ENCODE results near the gene NEMF. TPM values are rescaled to one million over a fixed set of nuclear protein-coding genes. Genes with fewer than 3 reads are reported as not detected.
A peak's percentile ranks its signal among the peaks of the same experiment; 100 is the strongest.

The NEMF gene
- total and polyA plus RNA-seq, 3 donors from 2014 or later: 13.8 to 98.7 (median 81.3) TPM

DNA sequence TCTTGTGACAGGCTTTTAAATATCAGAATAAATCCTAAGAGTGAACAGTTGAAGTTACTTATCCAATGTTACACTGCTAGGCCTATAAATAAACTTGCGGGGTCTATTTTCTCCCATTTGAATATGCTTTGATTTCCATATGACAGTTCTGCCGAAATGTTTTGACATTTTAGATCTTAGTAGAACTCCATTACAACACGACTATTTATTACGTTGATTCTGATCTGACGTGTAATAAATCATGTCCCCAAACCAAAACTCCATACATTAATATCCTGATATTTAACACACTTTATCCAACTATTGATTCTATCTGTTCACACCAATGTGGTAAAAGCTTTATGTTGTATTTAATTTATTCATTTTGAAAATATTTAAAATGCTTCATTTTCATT is 16.1 kb upstream of the NEMF start:
- intact Hi-C loops (cut with DNase I; ENCODE audit: low total_unique reads): loop anchor here (5.0 kb wide), 1 partner anchor 239 kb away; no protein-coding TSS in a partner anchor
- Histone ChIP-seq H3K4me1 (peaks cover 17% of the 10 kb centered on the region), H3K36me3 (ENCODE audit: low read depth, missing control alignments) (no peaks in the 10 kb centered on the region), H3K9me3 (no peaks in the 10 kb centered on the region), H3K4me3 (peak overlapping the region; percentile 66 to 76), H3K27ac (peak overlapping the region; percentile 6 to 86), H3K27me3 (no peaks in the 10 kb centered on the region)
- no peak for DNase-seq
- 36 to 41% methylated on average over 5 of the region's 5 CpGs for WGBS, 2 donors
- TF ChIP-seq, protein P1, sequence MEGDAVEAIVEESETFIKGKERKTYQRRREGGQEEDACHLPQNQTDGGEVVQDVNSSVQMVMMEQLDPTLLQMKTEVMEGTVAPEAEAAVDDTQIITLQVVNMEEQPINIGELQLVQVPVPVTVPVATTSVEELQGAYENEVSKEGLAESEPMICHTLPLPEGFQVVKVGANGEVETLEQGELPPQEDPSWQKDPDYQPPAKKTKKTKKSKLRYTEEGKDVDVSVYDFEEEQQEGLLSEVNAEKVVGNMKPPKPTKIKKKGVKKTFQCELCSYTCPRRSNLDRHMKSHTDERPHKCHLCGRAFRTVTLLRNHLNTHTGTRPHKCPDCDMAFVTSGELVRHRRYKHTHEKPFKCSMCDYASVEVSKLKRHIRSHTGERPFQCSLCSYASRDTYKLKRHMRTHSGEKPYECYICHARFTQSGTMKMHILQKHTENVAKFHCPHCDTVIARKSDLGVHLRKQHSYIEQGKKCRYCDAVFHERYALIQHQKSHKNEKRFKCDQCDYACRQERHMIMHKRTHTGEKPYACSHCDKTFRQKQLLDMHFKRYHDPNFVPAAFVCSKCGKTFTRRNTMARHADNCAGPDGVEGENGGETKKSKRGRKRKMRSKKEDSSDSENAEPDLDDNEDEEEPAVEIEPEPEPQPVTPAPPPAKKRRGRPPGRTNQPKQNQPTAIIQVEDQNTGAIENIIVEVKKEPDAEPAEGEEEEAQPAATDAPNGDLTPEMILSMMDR (IDR thresholded peaks at IDR 0.05): no peak
- TF ChIP-seq POLR2A (IDR thresholded peaks at IDR 0.05): no peak

DNA sequence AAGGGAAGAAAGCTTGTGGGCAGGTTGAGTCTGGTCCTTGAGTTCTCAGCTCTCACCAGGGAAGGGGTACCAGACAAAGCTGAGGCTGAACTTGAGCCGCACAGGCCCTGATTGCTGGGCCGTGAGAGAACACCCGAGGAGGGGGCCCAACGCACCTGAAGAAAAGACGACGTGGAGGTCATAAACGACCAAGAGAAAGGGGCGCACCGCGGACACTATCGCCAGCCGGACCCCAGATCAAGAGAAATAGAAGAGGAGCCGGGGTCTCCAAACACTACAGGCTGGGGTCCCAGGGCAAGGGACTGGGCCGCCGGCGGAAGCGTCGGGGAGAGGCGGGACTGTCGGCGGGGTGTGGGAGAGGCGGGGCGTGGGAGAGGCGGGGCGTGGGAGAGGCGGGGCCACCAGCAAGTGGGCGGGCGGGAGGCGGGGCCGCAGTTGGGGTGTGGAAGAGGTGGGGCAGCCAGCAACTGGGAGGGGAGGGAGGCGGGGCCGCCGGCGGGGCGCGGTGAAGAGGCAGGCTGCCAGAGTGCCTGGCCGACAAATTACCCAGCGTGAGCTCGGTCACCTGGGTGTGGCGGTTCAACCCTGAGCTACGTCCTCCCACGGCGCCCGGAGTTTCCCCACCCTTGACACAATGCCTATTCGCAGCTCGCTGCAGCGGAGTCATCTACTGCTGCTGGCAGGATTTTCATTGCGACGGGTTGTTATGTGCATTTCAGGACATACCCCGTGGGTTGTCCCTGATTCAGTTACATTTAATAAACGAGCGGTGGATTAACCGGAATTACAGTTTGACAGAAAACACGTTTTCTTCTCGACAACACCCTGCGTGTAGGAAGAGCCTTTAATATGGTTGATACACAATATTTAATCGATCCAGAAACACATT is 15.5 kb upstream of the NEMF start:
- Histone ChIP-seq H3K4me1 (peaks cover 17% of the 10 kb centered on the region), H3K27ac (peak overlapping the region; percentile 87 to 88), H3K9me3 (no peaks in the 10 kb centered on the region), H3K27me3 (no peaks in the 10 kb centered on the region), H3K36me3 (ENCODE audit: low read depth, missing control alignments) (no peaks in the 10 kb centered on the region), H3K4me3 (peak overlapping the region; percentile 66 to 76)
- 0 to 1% methylated on average over 32 to 53 of the region's 57 CpGs for WGBS, 2 donors
- intact Hi-C loops (cut with DNase I; ENCODE audit: low total_unique reads): loop anchor here (5.0 kb wide), 1 partner anchor 239 kb away; no protein-coding TSS in a partner anchor
- TF ChIP-seq, protein P1 (IDR thresholded peaks at IDR 0.05): no peak
- TF ChIP-seq POLR2A (IDR thresholded peaks at IDR 0.05): no peak
- peak; percentile 96 for DNase-seq

DNA sequence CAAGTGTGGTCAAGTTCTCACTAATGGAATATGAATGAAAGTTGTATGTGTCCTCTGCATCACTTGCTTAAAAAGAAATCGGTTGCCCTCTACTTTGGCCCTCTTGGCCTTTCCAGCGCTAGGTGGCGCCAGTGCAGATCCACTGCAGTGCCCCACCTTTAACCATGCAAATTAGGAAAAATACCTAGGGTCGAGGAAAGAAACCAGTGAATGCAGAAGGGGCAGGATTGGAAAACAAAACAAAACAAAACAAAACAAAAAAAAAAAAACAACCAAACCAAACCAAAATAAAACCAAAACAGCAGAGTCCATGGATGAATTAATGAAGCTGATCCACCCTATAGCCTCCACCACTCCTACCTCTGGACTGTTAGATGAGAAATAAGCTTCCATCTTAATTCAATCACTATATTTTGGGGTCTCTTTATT is 12.9 kb upstream of the NEMF start:
- Histone ChIP-seq H3K4me3 (no peak overlapping the region), H3K36me3 (ENCODE audit: low read depth, missing control alignments) (no peaks in the 10 kb centered on the region), H3K27ac (no peak overlapping the region), H3K27me3 (no peaks in the 10 kb centered on the region), H3K9me3 (no peaks in the 10 kb centered on the region), H3K4me1 (peaks cover 17% of the 10 kb centered on the region)
- intact Hi-C loops (cut with DNase I; ENCODE audit: low total_unique reads): loop anchor here (5.0 kb wide), 1 partner anchor 242 kb away; no protein-coding TSS in a partner anchor
- 4 to 8% methylated on average over 4 of the region's 4 CpGs for WGBS, 2 donors
- peak; percentile 87 for DNase-seq
- TF ChIP-seq POLR2A (IDR thresholded peaks at IDR 0.05): no peak
- TF ChIP-seq, protein P1 (IDR thresholded peaks at IDR 0.05): peak; percentile 47 to 81 (median 74)

DNA sequence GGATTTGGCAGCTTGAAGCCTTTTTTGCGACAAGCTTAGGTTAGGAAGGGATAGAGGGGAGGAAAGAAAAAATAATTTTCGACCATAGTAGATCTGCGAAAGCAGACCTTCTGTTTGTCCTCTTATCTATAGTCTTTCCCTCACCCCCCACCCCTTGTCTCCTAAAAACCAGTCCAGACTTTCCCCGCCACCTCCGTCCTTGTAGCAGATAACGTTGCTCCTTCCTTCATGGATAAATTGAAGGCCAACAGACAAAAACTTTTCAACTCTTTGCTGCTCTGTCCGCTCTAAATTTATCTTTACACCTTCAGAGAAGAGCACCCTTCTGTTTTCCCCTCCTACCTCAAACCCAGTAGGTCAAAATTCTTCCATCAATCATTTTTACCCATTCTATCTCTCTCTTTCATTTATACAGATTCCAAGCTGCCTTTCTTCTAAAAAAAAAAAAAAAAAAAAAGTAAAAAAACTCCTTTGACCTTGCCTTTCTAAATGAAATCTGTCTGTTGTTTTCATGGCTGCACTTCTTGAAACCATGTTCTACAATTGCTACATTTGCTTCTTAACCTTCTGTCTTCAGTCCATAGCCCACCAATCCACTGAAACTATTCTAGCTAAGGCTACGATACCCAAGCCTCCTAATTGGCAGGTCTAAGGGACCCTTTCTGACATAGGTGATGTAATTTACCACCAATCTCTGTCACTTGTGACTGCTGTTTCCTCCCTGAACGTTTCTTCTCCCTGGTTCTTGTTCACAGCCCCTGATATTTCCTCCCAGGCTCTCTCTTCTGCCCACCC is 11.1 kb upstream of the NEMF start:
- WGBS, 2 donors: 8 to 10% methylated on average over 9 of the region's 9 CpGs
- Histone ChIP-seq H3K27ac (peak overlapping the region; percentile 96 to 99), H3K27me3 (no peaks in the 10 kb centered on the region), H3K36me3 (ENCODE audit: low read depth, missing control alignments) (no peaks in the 10 kb centered on the region), H3K4me3 (peak overlapping the region; percentile 60 to 80), H3K9me3 (no peaks in the 10 kb centered on the region), H3K4me1 (peaks cover 15% of the 10 kb centered on the region)
- intact Hi-C loops (cut with DNase I; ENCODE audit: low total_unique reads): no loop called here
- TF ChIP-seq, protein P1 (IDR thresholded peaks at IDR 0.05): no peak
- TF ChIP-seq POLR2A (IDR thresholded peaks at IDR 0.05): no peak
- peak; percentile 54 for DNase-seq

All from testis (tissue), 3 donors.